HG03280 (cell line): ENCODE data around the gene HOXC10.

Source experiments
- ATAC-seq: cut with Tn5 transposase; IDR thresholded peaks from one replicate; pipeline ENCODE4 v1.9.1; 2021; ENCODE audit warnings: mild to moderate bottlenecking, moderate library complexity; ENCODE audit not compliant: unreplicated experiment

HOXC10 gene

GRCh38 chr12:53984901-53985691 is at the start of gene HOXC10:
HOXC10 (plus strand) TSS chr12:53985146; CDS start chr12:53985260, 114 bp downstream.
- no peak for ATAC-seq

GRCh38 chr12:53935383-53936341 is 49.3 kb upstream of the HOXC10 start:
- no peak for ATAC-seq

GRCh38 chr12:53937099-53937498 is 47.8 kb upstream of the HOXC10 start:
- ATAC-seq, result no peak

- no peak for ATAC-seq
These were observed 47.2 kb upstream of the HOXC10 start for GRCh38 chr12:53937596-53938325.

- ATAC-seq, result no peak
These were observed 46.4 kb upstream of the HOXC10 start, which contains the start of gene HOXC13 for GRCh38 chr12:53938326-53939140. HOXC13 (plus strand) TSS chr12:53938831; CDS start chr12:53938907, 76 bp downstream.

- no peak for ATAC-seq
These were observed 45.5 kb upstream of the HOXC10 start for GRCh38 chr12:53939141-53940108.

GRCh38 chr12:53940443-53941014 is 44.4 kb upstream of the HOXC10 start:
- no peak for ATAC-seq

GRCh38 chr12:53941187-53941586 is 43.8 kb upstream of the HOXC10 start:
- ATAC-seq, result no peak

- no peak for ATAC-seq
These were observed 43.2 kb upstream of the HOXC10 start for GRCh38 chr12:53941750-53942149.

- no peak for ATAC-seq
These were observed 42.4 kb upstream of the HOXC10 start for GRCh38 chr12:53942467-53942997.

- no peak for ATAC-seq
These were observed 40.7 kb upstream of the HOXC10 start for GRCh38 chr12:53944209-53944608.

GRCh38 chr12:53944907-53945847 is 39.8 kb upstream of the HOXC10 start:
- no peak for ATAC-seq

- no peak for ATAC-seq
These were observed 37.2 kb upstream of the HOXC10 start for GRCh38 chr12:53947743-53948142.

- ATAC-seq, result no peak
These were observed 36.0 kb upstream of the HOXC10 start for GRCh38 chr12:53948650-53949593.

- ATAC-seq, result no peak
These were observed 35.1 kb upstream of the HOXC10 start for GRCh38 chr12:53949631-53950436.
